NCI-H128 (cell line): ENCODE measurements around the gene CALN1.
"Not testable (repeated sequence)": the region's sequence is repeated elsewhere in the genome, so short reads cannot be mapped to it uniquely, and the experiment has no call there.

ENCODE experiments used
- DNase-seq: peaks from one replicate; lab custom pipeline; 2025; ENCODE audit not compliant: unreplicated experiment; lab: John Stamatoyannopoulos, UW

The CALN1 gene

GRCh38 chr7:71761336-71761735 lies 650.8 kb downstream of the CALN1 start:
- DNase-seq, result no peak

GRCh38 chr7:71754828-71755227 lies 657.3 kb downstream of the CALN1 start:
- no peak for DNase-seq

GRCh38 chr7:71753956-71754664 lies 658.0 kb downstream of the CALN1 start:
- no peak for DNase-seq

GRCh38 chr7:71753236-71753635 lies 658.9 kb downstream of the CALN1 start:
- no peak for DNase-seq

GRCh38 chr7:71752171-71752935 lies 659.8 kb downstream of the CALN1 start:
- DNase-seq, result no peak

- DNase-seq, result no peak
Observed at GRCh38 chr7:71750290-71750689, 661.8 kb downstream of the CALN1 start.

- DNase-seq, result no peak
Observed at GRCh38 chr7:71746006-71746405, 666.1 kb downstream of the CALN1 start.

GRCh38 chr7:71740174-71740560 lies 672.0 kb downstream of the CALN1 start:
- DNase-seq, result no peak

- no peak for DNase-seq
Observed at GRCh38 chr7:71739520-71740173, 672.5 kb downstream of the CALN1 start.

GRCh38 chr7:71737931-71738540 lies 674.1 kb downstream of the CALN1 start:
- not testable (repeated sequence) for DNase-seq

- peak; percentile 33 for DNase-seq
Observed at GRCh38 chr7:71735961-71736556, 676.1 kb downstream of the CALN1 start.

GRCh38 chr7:71733107-71733870 lies 678.8 kb downstream of the CALN1 start:
- no peak for DNase-seq

- DNase-seq, result no peak
Observed at GRCh38 chr7:71731740-71732139, 680.4 kb downstream of the CALN1 start.
